Measurements from ENCODE around the gene DDX21. TPM values are rescaled to one million over a fixed set of nuclear protein-coding genes. Genes with fewer than 3 reads are reported as not detected.

Gene DDX21
- total and polyA plus RNA-seq, 9 of the 15 experiments (the other 6 are each of a cell fraction or from before 2014, with no cell fraction given), result 143 to 365 (median 281) TPM

DNA sequence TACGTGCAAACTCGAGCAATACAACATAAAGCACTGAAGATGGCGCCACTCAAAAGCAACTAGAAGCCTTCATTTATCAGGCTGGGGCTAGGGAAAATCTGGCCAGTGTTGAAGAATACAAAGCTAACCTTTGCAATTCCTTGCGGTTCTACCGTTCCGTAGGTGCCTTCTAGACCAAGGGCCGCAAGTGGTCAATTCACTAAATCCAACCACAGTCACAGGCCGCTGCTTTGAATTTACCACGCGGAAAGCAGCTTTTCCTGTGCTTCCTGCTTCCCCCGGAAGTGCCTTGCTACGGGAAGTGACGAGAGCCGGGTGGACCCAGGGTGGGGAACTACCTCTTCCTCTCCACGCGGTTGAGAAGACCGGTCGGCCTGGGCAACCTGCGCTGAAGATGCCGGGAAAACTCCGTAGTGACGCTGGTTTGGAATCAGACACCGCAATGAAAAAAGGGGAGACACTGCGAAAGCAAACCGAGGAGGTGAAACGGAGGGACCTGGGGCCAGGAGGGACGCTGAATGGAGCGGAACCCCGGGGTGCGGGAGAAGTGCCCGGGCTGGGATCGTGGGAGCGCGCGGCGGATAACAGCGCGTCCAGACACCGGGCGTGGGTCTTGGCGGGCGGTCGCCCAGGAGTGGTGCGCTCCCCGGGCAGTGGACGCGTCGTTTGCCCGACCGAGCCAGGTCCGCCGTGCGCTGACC lies at the start of gene DDX21 (continued):
- no peak for TF ChIP-seq ZNF311 (CRISPR knock-in tag; IDR thresholded peaks at IDR 0.05)
- TF ChIP-seq, protein P1, sequence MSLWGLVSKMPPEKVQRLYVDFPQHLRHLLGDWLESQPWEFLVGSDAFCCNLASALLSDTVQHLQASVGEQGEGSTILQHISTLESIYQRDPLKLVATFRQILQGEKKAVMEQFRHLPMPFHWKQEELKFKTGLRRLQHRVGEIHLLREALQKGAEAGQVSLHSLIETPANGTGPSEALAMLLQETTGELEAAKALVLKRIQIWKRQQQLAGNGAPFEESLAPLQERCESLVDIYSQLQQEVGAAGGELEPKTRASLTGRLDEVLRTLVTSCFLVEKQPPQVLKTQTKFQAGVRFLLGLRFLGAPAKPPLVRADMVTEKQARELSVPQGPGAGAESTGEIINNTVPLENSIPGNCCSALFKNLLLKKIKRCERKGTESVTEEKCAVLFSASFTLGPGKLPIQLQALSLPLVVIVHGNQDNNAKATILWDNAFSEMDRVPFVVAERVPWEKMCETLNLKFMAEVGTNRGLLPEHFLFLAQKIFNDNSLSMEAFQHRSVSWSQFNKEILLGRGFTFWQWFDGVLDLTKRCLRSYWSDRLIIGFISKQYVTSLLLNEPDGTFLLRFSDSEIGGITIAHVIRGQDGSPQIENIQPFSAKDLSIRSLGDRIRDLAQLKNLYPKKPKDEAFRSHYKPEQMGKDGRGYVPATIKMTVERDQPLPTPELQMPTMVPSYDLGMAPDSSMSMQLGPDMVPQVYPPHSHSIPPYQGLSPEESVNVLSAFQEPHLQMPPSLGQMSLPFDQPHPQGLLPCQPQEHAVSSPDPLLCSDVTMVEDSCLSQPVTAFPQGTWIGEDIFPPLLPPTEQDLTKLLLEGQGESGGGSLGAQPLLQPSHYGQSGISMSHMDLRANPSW (CRISPR knock-in tag; IDR thresholded peaks at IDR 0.05), result peak; percentile 79
- peak; percentile 88 for TF ChIP-seq ZZZ3 (IDR thresholded peaks at IDR 0.05)
- no peak; the same call in 1 of the 2 replicates for TF ChIP-seq NR1H2 (CRISPR knock-in tag; IDR thresholded peaks at IDR 0.05)
- TF ChIP-seq NFE2 (IDR thresholded peaks at IDR 0.05; ENCODE audit: low read depth), result no peak
- TF ChIP-seq, protein P2, sequence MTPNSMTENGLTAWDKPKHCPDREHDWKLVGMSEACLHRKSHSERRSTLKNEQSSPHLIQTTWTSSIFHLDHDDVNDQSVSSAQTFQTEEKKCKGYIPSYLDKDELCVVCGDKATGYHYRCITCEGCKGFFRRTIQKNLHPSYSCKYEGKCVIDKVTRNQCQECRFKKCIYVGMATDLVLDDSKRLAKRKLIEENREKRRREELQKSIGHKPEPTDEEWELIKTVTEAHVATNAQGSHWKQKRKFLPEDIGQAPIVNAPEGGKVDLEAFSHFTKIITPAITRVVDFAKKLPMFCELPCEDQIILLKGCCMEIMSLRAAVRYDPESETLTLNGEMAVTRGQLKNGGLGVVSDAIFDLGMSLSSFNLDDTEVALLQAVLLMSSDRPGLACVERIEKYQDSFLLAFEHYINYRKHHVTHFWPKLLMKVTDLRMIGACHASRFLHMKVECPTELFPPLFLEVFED (CRISPR knock-in tag; conservative IDR thresholded peaks at IDR 0.05), result peak; percentile 54; the same call in 1 of the 2 replicates
- TF ChIP-seq JUN (IDR thresholded peaks at IDR 0.05; ENCODE audit: borderline replicate concordance, low read depth, low read length), result no peak; the same call in 1 of the 2 replicates
- peak; percentile 13; the same call in 1 of the 2 replicates for TF ChIP-seq JUN (CRISPR knock-in tag; IDR thresholded peaks at IDR 0.05; ENCODE audit: borderline replicate concordance)
- no peak for TF ChIP-seq NFIX (CRISPR knock-in tag; IDR thresholded peaks at IDR 0.05; ENCODE audit: low read depth)
- no peak for TF ChIP-seq ADNP (tag; IDR thresholded peaks at IDR 0.05)
- TF ChIP-seq, protein P3, sequence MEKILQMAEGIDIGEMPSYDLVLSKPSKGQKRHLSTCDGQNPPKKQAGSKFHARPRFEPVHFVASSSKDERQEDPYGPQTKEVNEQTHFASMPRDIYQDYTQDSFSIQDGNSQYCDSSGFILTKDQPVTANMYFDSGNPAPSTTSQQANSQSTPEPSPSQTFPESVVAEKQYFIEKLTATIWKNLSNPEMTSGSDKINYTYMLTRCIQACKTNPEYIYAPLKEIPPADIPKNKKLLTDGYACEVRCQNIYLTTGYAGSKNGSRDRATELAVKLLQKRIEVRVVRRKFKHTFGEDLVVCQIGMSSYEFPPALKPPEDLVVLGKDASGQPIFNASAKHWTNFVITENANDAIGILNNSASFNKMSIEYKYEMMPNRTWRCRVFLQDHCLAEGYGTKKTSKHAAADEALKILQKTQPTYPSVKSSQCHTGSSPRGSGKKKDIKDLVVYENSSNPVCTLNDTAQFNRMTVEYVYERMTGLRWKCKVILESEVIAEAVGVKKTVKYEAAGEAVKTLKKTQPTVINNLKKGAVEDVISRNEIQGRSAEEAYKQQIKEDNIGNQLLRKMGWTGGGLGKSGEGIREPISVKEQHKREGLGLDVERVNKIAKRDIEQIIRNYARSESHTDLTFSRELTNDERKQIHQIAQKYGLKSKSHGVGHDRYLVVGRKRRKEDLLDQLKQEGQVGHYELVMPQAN (IDR thresholded peaks at IDR 0.05; ENCODE audit: borderline replicate concordance), result peak; percentile 99
- TF ChIP-seq MXI1 (IDR thresholded peaks at IDR 0.05; ENCODE audit: low read depth, low read length), result peak; percentile 91
- no peak for TF ChIP-seq MCM3 (IDR thresholded peaks at IDR 0.05)
- TF ChIP-seq ZNF75A (CRISPR knock-in tag; IDR thresholded peaks at IDR 0.05), result no peak
- TF ChIP-seq ZSCAN32 (CRISPR knock-in tag; IDR thresholded peaks at IDR 0.05), result no peak
- no peak for TF ChIP-seq JUNB (CRISPR knock-in tag; conservative IDR thresholded peaks at IDR 0.05)
- no peak for TF ChIP-seq ZNF3 (CRISPR knock-in tag; IDR thresholded peaks at IDR 0.05)
- TF ChIP-seq LCOR (CRISPR knock-in tag; IDR thresholded peaks at IDR 0.05), result peak; percentile 73
- TF ChIP-seq, protein P4, sequence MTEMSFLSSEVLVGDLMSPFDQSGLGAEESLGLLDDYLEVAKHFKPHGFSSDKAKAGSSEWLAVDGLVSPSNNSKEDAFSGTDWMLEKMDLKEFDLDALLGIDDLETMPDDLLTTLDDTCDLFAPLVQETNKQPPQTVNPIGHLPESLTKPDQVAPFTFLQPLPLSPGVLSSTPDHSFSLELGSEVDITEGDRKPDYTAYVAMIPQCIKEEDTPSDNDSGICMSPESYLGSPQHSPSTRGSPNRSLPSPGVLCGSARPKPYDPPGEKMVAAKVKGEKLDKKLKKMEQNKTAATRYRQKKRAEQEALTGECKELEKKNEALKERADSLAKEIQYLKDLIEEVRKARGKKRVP (CRISPR knock-in tag; IDR thresholded peaks at IDR 0.05), result no peak
- TF ChIP-seq CC2D1A (IDR thresholded peaks at IDR 0.05), result peak; percentile 70
- no peak for TF ChIP-seq KAT2B (IDR thresholded peaks at IDR 0.05; ENCODE audit: low read depth, low read length)
- peak; percentile 89 for TF ChIP-seq TAF9B (IDR thresholded peaks at IDR 0.05; ENCODE audit: partially characterized antibody)

All from K562 (cell line).